Upper lobe of right lung (tissue), 1 donor: ENCODE results near the gene MMP13. TPM values are rescaled to one million over a fixed set of nuclear protein-coding genes. Genes with fewer than 3 reads are reported as not detected.

Source experiments
- ATAC-seq: fragments of 200-7000 bp; cut with Tn5 transposase; one replicate; pipeline ENCODE4 v1.9.1; 2020; ENCODE audit warnings: mild to moderate bottlenecking, moderate library complexity
- DNase-seq: peaks from one replicate; pipeline ENCODE4 v3.0.0-alpha.2; 2020
- H3K27ac ChIP-seq: fragments of 200-600 bp; one replicate; pipeline ENCODE4 v1.8.0; 2022
- H3K27me3 ChIP-seq: fragments of 200-600 bp; one replicate; pipeline ENCODE4 v1.8.0; 2022; ENCODE audit warnings: mild to moderate bottlenecking
- H3K36me3 ChIP-seq: fragments of 200-600 bp; one replicate; pipeline ENCODE4 v1.8.0; 2022
- H3K4me1 ChIP-seq: fragments of 200-600 bp; one replicate; pipeline ENCODE4 v1.8.0; 2022
- H3K4me3 ChIP-seq: fragments of 200-600 bp; one replicate; pipeline ENCODE4 v1.8.0; 2022; ENCODE audit warnings: mild to moderate bottlenecking
- H3K9me3 ChIP-seq: fragments of 200-600 bp; one replicate; pipeline ENCODE4 v1.8.0; 2022
- intact Hi-C: fragments of 100-400 bp; cut with DNase I; formaldehyde crosslinking; loops from one replicate; pipeline ENCODE4 v1.11.0; 2022
- total RNA-seq: library from RNA; stranded (reverse); fragmentation: NEBNext Ultra II Directional; extraction: Animal tissue kit (Norgen Biotek cat#: 25700); gene quantifications from one replicate; pipeline ENCODE4 v1.2.1, GENCODE V29; 2021
- TF ChIP-seq, protein P1 (sequence below): fragments of 200-600 bp; IDR thresholded peaks from one replicate; pipeline ENCODE4 v1.8.0; 2022; ENCODE audit warnings: antibody characterized with exemption
- donor health status: DM: no; HTN: yes; CAD: no; lungs with severe emphysema.

Gene MMP13
- total RNA-seq, 1 donor from 2014 or later: not detected

DNA sequence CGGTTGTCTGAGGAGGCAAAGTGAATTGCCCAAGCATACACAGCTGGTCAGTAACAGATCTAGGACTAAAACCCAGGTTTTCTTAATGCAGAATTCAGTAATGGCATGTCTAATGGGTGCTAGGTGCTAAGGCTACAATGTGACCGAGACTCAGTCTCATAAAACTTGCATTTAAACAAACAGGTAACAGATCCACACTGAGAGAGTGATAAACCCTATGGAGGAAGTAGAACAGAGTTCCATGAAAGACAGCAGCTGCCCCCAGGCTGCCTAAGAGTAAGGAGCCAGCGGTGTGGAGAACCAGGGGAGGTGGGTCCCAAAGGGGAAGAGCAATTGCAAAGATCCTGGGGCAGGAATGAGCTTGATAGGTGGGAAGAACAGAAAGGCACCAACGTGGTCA lies 27.3 kb downstream of the MMP13 start:
- TF ChIP-seq, protein P1, sequence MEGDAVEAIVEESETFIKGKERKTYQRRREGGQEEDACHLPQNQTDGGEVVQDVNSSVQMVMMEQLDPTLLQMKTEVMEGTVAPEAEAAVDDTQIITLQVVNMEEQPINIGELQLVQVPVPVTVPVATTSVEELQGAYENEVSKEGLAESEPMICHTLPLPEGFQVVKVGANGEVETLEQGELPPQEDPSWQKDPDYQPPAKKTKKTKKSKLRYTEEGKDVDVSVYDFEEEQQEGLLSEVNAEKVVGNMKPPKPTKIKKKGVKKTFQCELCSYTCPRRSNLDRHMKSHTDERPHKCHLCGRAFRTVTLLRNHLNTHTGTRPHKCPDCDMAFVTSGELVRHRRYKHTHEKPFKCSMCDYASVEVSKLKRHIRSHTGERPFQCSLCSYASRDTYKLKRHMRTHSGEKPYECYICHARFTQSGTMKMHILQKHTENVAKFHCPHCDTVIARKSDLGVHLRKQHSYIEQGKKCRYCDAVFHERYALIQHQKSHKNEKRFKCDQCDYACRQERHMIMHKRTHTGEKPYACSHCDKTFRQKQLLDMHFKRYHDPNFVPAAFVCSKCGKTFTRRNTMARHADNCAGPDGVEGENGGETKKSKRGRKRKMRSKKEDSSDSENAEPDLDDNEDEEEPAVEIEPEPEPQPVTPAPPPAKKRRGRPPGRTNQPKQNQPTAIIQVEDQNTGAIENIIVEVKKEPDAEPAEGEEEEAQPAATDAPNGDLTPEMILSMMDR: no peak
- Histone ChIP-seq H3K36me3 (no peaks in the 10 kb centered on the region), H3K4me3 (no peak overlapping the region), H3K4me1 (peaks cover 12% of the 10 kb centered on the region), H3K9me3 (no peaks in the 10 kb centered on the region), H3K27me3 (no peaks in the 10 kb centered on the region), H3K27ac (no peak overlapping the region)
- intact Hi-C loops: no loop called here
- no peak for ATAC-seq
- no peak for DNase-seq

DNA sequence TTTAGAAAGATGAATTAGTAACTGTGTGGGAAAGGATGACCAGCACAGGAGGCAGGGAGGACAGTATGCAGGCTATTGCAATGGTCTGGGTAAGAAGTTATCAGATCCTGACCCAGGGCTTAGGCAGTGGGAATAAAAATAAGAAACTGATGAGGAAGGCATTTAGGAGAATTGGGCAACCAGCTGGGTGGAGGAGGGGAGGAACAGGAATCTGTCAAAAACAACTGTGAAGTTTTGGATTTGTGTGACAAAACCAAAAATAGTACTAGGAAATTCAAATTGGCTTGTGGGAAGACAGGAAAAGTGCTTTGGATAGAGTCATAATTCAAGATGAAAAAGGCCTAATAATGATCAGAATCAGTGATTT lies 27.9 kb downstream of the MMP13 start:
- H3K9me3 ChIP-seq: no peaks in the 10 kb centered on the region
- intact Hi-C loops: no loop called here
- DNase-seq (no peak), ATAC-seq (peak; percentile 41)
- no peak overlapping the region for H3K4me3 ChIP-seq
- TF ChIP-seq, protein P1: no peak
- H3K27ac ChIP-seq: no peak overlapping the region
- H3K27me3 ChIP-seq: no peaks in the 10 kb centered on the region
- no peaks in the 10 kb centered on the region for H3K36me3 ChIP-seq
- peaks cover 12% of the 10 kb centered on the region for H3K4me1 ChIP-seq

DNA sequence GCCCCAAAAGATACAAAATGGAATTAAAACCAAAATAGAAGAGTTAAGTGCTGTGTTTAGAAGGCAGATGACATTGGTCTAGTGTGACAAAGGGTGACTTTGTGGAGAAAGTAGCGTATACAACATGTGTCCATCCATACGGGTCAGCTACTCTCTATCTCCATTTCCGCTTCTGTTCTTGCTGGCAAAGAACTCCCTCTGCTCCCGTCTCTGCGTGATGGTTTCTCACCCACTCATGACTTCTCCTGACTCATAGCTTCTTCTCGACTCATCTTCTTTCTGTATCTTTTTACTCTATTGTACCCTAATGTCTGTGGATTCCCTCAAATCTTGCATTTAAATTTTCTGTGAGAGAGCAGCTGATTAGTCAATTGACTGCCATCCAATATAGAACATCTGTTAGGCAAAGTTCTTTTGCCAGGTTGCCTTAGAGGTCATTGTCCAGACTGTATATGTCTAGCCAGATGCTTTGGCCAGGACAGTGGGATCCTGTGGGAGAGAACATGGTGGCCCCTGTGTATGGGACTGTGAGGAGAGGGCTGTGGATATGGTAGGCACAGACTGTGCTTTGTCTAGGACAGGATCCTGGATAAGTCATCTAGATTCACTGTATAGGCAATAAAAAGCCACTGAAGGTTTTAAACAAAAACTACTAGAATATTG lies 28.4 kb downstream of the MMP13 start:
- peak; percentile 29 for ATAC-seq
- H3K36me3 ChIP-seq: no peaks in the 10 kb centered on the region
- H3K9me3 ChIP-seq: no peaks in the 10 kb centered on the region
- H3K27me3 ChIP-seq: no peaks in the 10 kb centered on the region
- DNase-seq: no peak
- H3K27ac ChIP-seq: peak overlapping the region; percentile 9
- no peak overlapping the region for H3K4me3 ChIP-seq
- TF ChIP-seq, protein P1: no peak
- H3K4me1 ChIP-seq: peaks cover 12% of the 10 kb centered on the region
- intact Hi-C loops: no loop called here

DNA sequence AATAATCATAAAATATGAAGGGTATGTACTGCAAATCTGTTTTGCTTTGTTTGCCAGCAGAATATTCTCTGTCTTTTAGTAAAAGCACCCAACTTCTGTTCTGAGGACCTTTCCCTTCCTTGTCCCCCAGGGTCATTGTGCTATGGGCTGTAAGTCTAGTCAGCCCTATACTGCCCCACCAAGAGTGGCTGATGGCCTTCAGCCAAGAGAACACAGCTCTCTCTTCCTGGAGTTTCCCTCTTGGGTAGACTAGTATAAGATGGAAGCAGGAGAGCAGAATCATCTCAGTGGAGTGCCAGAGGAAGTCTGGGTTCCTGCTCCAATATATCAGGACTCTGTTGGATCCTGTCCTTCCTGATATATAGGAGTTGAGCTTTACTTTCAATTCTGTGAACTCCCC lies 29.0 kb downstream of the MMP13 start:
- no peak for DNase-seq
- intact Hi-C loops: no loop called here
- H3K9me3 ChIP-seq: no peaks in the 10 kb centered on the region

DNA sequence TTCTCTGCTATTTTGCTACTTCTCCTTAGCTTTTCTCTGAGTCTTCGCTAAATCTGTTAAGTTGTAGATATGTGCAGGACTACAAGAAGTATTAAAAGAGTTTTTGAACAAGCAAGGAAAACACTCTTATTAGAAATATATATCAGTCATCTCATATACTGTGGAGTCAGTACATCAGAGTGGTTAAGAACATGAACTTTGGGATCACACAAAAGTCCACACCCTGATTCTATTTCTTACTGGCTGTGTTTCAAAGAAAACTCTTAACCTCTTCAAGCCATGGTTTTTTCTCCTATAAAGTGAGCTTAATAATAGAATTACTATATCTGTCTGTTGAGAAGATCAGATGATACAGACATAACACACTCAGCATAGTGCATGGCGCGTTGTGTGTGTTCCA lies 29.5 kb downstream of the MMP13 start:
- Histone ChIP-seq H3K4me3 (no peak overlapping the region), H3K9me3 (no peaks in the 10 kb centered on the region), H3K36me3 (no peaks in the 10 kb centered on the region), H3K4me1 (peaks cover 12% of the 10 kb centered on the region), H3K27me3 (no peaks in the 10 kb centered on the region), H3K27ac (no peak overlapping the region)
- ATAC-seq (no peak), DNase-seq (no peak)
- intact Hi-C loops: no loop called here
- TF ChIP-seq, protein P1: no peak

More for the DNA sequence above, 29.0 kb downstream of the MMP13 start:
- TF ChIP-seq, protein P1: no peak
- no peaks in the 10 kb centered on the region for H3K36me3 ChIP-seq
- no peak for ATAC-seq
- H3K27ac ChIP-seq: peak overlapping the region; percentile 9
- H3K27me3 ChIP-seq: no peaks in the 10 kb centered on the region
- H3K4me3 ChIP-seq: no peak overlapping the region
- peaks cover 12% of the 10 kb centered on the region for H3K4me1 ChIP-seq
